HCT116 (cell line): ENCODE measurements around the gene PRICKLE2. TPM values are rescaled to one million over a fixed set of nuclear protein-coding genes. Genes with fewer than 3 reads are reported as not detected.

ENCODE experiments used
- ATAC-seq: fragments of 200-7000 bp; cut with Tn5 transposase; 2 replicates; pipeline ENCODE4 v1.9.1; 2020; ENCODE audit warnings: mild to moderate bottlenecking, moderate library complexity
- BruUV-seq: library from RNA; stranded (reverse); fragments of 400-500 nt; replicated peaks from 2 replicates; lab custom pipeline; 2021; lab: Mats Ljungman, UMichigan
- CTCF ChIA-PET: fragments of 300-600 bp; sonication (Branson Sonifier 250); formaldehyde crosslinking; loops from one replicate; lab custom pipeline; 2021; ENCODE audit warnings: antibody characterized with exemption; lab: Charles Lee
- POLR2A ChIA-PET: fragments of 300-600, 350-600 bp; sonication (Branson Sonifier 250); formaldehyde crosslinking; loops from one replicate; lab custom pipeline; 2021; ENCODE audit warnings: antibody characterized with exemption; lab: Charles Lee
- RAD21 ChIA-PET, 2 experiments: fragments of 300-600 bp; sonication (Branson Sonifier 250); formaldehyde crosslinking; loops; one replicate each; lab custom pipeline; 2023; ENCODE audit warnings: low total read pairs in 2 of 2; ENCODE audit not compliant: uncharacterized antibody in 2 of 2, unreplicated experiment in 2 of 2, low non-redundant PET in 1 of 2; lab: Charles Lee
- DNase-seq: peaks from one replicate; pipeline ENCODE4 v3.0.0-alpha.2; 2010; ENCODE audit warnings: low read depth, low spot score
- H2AFZ ChIP-seq: fragments of 200-600 bp; shearing (Covaris generic), sonication (generic); 2 replicates; pipeline ENCODE4 v1.6.1; 2017; ENCODE audit warnings: low read depth, mixed run types, mixed read lengths, antibody characterized with exemption, low read length; ENCODE audit not compliant: poor library complexity, severe bottlenecking
- H3K27ac ChIP-seq: 2 replicates; pipeline ENCODE4 v1.5.1; 2012; ENCODE audit warnings: low read depth, low read length
- H3K27me3 ChIP-seq: fragments of 200-600 bp; sonication (generic); 2 replicates; pipeline ENCODE4 v1.6.1; 2016; ENCODE audit warnings: mixed run types, low read length, mixed read lengths; ENCODE audit not compliant: insufficient read depth
- H3K36me3 ChIP-seq, 2 experiments: fragments of 200-500 bp in 1 of 2; fragments of 200-600 bp in 1 of 2; sonication (Bioruptor generic) in 1 of 2; sonication (generic) in 1 of 2; 2 replicates each; pipeline versions ENCODE4 v1.5.1 to v1.6.1; 2014 to 2016; ENCODE audit warnings: low read length in 2 of 2, inconsistent platforms in 1 of 2, mixed read lengths in 1 of 2, mixed run types in 1 of 2; ENCODE audit not compliant: insufficient read depth in 2 of 2, control insufficient read depth in 1 of 2
- H3K4me1 ChIP-seq, 2 experiments: fragments of 200-600 bp in 1 of 2; sonication (generic) in 1 of 2; 2 replicates each; pipeline versions ENCODE4 v1.5.1 to v1.6.1; 2012 to 2017; ENCODE audit warnings: low read length in 2 of 2, inconsistent platforms in 1 of 2, mild to moderate bottlenecking in 1 of 2, mixed read lengths in 1 of 2, mixed run types in 1 of 2, moderate library complexity in 1 of 2; ENCODE audit not compliant: insufficient read depth in 2 of 2, control insufficient read depth in 1 of 2
- H3K4me2 ChIP-seq: fragments of 200-600 bp; sonication (generic); 2 replicates; pipeline ENCODE4 v1.6.1; 2017; ENCODE audit warnings: mixed run types, low read length, mixed read lengths
- H3K4me3 ChIP-seq, 2 experiments: fragments of 200-600 bp in 1 of 2; sonication (generic) in 1 of 2; replicated peaks in 1 of 2; 2 replicates each; pipeline ENCODE4 v1.5.1; 2011 to 2016; ENCODE audit warnings: low read length in 2 of 2, control low read depth in 1 of 2, low read depth in 1 of 2, mild to moderate bottlenecking in 1 of 2, mixed read lengths in 1 of 2, mixed run types in 1 of 2
- H3K79me2 ChIP-seq: fragments of 200-600 bp; sonication (generic); 2 replicates; pipeline ENCODE4 v1.6.1; 2017; ENCODE audit warnings: mild to moderate bottlenecking, mixed run types, low read length, moderate library complexity, mixed read lengths; ENCODE audit not compliant: insufficient read depth
- H3K9ac ChIP-seq: fragments of 200-600 bp; sonication (generic); 2 replicates; pipeline ENCODE4 v1.6.1; 2016; ENCODE audit warnings: low read length, mixed read lengths
- H3K9me2 ChIP-seq: fragments of 200-600 bp; sonication (generic), shearing (Covaris generic); 2 replicates; pipeline ENCODE4 v1.6.1; 2017; ENCODE audit warnings: mixed run types, mild to moderate bottlenecking, moderate library complexity; ENCODE audit not compliant: insufficient read depth
- H3K9me3 ChIP-seq, 2 experiments: fragments of 200-500 bp in 1 of 2; fragments of 200-600 bp in 1 of 2; sonication (Bioruptor generic) in 1 of 2; sonication (generic) in 1 of 2; 2 replicates each; pipeline ENCODE4 v1.6.1; 2014 to 2017; ENCODE audit warnings: low read length in 2 of 2, mixed read lengths in 2 of 2, inconsistent platforms in 1 of 2, low read depth in 1 of 2, mild to moderate bottlenecking in 1 of 2, mixed run types in 1 of 2, moderate library complexity in 1 of 2; ENCODE audit not compliant: control insufficient read depth in 1 of 2, insufficient read depth in 1 of 2
- H4K20me1 ChIP-seq: fragments of 200-600 bp; sonication (generic), shearing (Covaris generic); 2 replicates; pipeline ENCODE4 v1.6.1; 2017; ENCODE audit warnings: mixed run types, mild to moderate bottlenecking, moderate library complexity; ENCODE audit not compliant: insufficient read depth
- CBX3 ChIP-seq: IDR thresholded peaks from 2 replicates; pipeline ENCODE4 v1.6.1; 2012; ENCODE audit warnings: low read depth
- EZH2 ChIP-seq: fragments of 200-600 bp; sonication (generic); IDR thresholded peaks from 2 replicates; pipeline ENCODE4 v1.6.1; 2017; ENCODE audit warnings: antibody characterized with exemption, mixed run types
- EZH2phosphoT487 ChIP-seq: fragments of 200-600 bp; IDR thresholded peaks from 2 replicates; pipeline ENCODE4 v1.6.1; 2018; ENCODE audit warnings: antibody characterized with exemption, borderline replicate concordance
- POLR2A ChIP-seq: IDR thresholded peaks from 2 replicates; pipeline ENCODE4 v1.7.0; 2011; ENCODE audit warnings: borderline replicate concordance; ENCODE audit not compliant: insufficient read depth, insufficient read length; ENCODE audit errors: extremely low read depth
- REST ChIP-seq: IDR thresholded peaks from 2 replicates; pipeline ENCODE4 v1.6.1; 2012; ENCODE audit warnings: low read depth
- ZBTB33 ChIP-seq: IDR thresholded peaks from 2 replicates; pipeline ENCODE4 v1.6.1; 2011; ENCODE audit warnings: mild to moderate bottlenecking, low read length, moderate library complexity; ENCODE audit not compliant: insufficient replicate concordance; ENCODE audit errors: extremely low read depth
- intact Hi-C: fragments of 100-400 bp; cut with micrococcal nuclease; formaldehyde crosslinking; loops from 2 replicates; pipeline ENCODE4 v1.10.0; 2022
- total RNA-seq: library from RNA; stranded (reverse); gene quantifications from one replicate; pipeline ENCODE4 v1.2.1, GENCODE V29; 2021; ENCODE audit not compliant: unreplicated experiment
- TF ChIP-seq, protein P1 (sequence below): IDR thresholded peaks from 2 replicates; pipeline ENCODE4 v1.6.1; 2012

PRICKLE2 gene
- total RNA-seq, 1 experiment from 2014 or later, result 0.05 TPM

- TF ChIP-seq EZH2 (no peak), ZBTB33 (no peak), EZH2phosphoT487 (no peak), REST (no peak), CBX3 (no peak), POLR2A (no peak)
- TF ChIP-seq, protein P1, sequence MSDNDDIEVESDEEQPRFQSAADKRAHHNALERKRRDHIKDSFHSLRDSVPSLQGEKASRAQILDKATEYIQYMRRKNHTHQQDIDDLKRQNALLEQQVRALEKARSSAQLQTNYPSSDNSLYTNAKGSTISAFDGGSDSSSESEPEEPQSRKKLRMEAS, result no peak
- TF ChIP-seq, all 23 proteins: peak for 0
- no peak overlapping the region for H3K4me2 ChIP-seq
- peaks cover 0 to 3% of the 10 kb centered on the region in 2 experiments; a peak in 2 of 4 replicates for H3K4me1 ChIP-seq
- intact Hi-C loops, result no loop called here
- DNase-seq (no peak), ATAC-seq (no peak)
- no TSS peak for BruUV-seq
- no peak overlapping the region for H3K27ac ChIP-seq
- H3K27me3 ChIP-seq, result peaks cover 6% of the 10 kb centered on the region; the same call in 1 of the 2 replicates
- no peaks in the 10 kb centered on the region for H3K9me3 ChIP-seq
- ChIA-PET CTCF (no interaction called here), RAD21 (no interaction called here), POLR2A (no interaction called here)
- no peak overlapping the region for H3K4me3 ChIP-seq
- H3K9me2 ChIP-seq, result no peaks in the 10 kb centered on the region
- H4K20me1 ChIP-seq, result no peaks in the 10 kb centered on the region
- no peaks in the 10 kb centered on the region for H3K36me3 ChIP-seq
- H3K9ac ChIP-seq, result no peak overlapping the region
- H3K79me2 ChIP-seq, result no peaks in the 10 kb centered on the region
- H2AFZ ChIP-seq, result no peak overlapping the region
Observed at GRCh38 chr3:64188810-64189560, 36.3 kb downstream of the PRICKLE2 start.
